Endometrium (tissue), 2 donors: ENCODE results near the gene DBI.
"Not testable (repeated sequence)": the region's sequence is repeated elsewhere in the genome, so short reads cannot be mapped to it uniquely, and the experiment has no call there.

Experiments used
- FAIRE-seq: peaks from 2 replicates; lab custom pipeline; 2012; peaks lifted over from hg19 to GRCh38; lab: Jason Lieb, UNC
- donor health status: control.
- donor health status: control.

Gene DBI

GRCh38 chr2:119365436-119365835, 1.3 kb upstream of the DBI start:
- no peak for FAIRE-seq

DNA sequence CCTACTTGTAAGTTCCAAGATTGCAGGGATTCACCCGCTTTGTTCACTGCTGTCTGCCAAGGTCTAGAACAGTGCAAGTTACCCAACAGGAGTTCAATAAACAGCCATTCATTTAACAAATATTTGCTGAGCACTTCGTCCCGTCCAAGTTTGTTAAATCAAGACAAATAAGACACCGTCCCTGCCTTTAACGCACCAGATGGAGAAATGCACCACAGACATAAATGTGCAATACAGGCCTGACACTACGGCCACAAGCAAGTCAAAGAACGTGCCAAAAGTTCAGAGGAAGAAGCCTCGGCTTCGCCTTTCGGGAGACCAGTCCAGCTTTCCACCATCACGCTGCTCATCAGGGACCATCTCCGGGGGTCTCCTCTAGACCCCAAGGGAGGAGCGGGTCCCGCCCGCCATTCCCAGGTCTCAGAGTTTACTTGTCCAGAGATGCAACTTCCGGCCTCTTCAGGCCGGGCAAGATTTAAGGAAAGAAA, 572 bp upstream of the DBI start:
- no peak for FAIRE-seq

DNA sequence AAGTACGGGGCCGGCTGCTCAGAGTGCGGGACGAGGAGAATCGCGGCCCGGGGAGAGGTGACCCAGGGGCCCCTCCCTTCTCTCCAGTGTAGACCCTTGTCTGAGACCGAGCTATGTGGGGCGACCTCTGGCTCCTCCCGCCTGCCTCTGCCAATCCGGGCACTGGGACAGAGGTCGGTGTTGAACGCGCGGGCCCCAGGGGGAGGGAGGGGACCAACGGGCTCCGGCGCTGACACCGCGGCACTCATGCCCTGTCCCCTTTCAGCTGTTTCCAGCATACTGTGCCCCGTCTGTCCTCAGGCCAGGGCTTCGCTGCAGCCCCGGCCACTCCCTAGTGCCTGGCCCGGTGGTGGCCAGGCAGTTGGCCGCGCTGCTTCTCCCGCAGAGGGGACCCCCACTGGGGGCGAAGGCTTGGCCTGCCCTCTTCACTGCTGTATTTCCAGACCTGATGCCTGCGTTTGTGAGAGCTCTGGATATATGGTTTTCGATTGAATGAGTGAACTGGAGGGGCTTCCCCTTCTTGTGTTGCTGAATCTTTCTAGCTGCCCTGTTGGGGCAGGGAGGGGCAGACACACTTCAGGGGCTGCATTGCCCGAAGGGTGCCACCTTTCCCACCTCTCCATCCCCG, 809 bp downstream of the DBI start:
- no peak for FAIRE-seq

- FAIRE-seq, result no peak
These were observed 3.1 kb downstream of the DBI start for GRCh38 chr2:119369845-119370244.

GRCh38 chr2:119371111-119371510, 4.3 kb downstream of the DBI start:
- no peak for FAIRE-seq

DNA sequence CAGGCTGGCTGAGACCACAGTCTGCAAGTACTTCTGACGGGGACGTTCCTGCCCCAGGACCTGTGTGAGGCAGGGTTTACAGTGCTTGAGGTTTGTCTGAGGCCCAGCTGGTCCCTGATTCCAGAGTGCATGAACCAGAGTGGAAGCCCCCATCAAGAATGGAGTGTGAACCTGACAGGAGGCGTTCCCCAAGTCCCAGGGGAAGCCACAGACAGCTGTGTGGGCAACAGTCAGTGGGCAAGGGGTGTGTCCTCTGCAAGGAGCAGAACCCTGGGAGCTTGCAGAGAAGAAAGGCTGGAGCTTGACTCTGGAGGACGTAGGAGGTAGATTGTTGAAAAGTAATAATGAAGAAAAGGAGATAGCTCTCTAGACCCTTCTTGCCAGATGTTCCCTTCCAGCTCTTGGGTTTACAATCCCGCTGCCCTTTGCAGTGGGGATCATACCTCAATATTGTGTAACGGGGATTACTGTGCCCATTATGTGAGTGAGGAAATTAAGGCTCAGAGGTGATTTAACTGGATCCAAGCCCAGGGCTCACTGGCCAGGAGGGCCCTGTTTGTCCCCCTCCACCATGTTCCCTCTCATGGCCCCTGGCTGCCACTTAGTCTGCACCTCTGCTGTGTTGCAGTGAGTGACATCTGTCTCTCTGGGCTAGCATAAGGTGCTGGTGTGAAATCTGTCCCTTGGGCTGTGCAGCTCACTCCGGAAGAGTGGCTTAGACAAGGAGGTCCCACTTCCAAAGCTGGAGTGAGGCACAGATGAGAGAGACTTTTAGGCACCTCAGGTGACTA, 6.2 kb downstream of the DBI start:
- no peak for FAIRE-seq

DNA sequence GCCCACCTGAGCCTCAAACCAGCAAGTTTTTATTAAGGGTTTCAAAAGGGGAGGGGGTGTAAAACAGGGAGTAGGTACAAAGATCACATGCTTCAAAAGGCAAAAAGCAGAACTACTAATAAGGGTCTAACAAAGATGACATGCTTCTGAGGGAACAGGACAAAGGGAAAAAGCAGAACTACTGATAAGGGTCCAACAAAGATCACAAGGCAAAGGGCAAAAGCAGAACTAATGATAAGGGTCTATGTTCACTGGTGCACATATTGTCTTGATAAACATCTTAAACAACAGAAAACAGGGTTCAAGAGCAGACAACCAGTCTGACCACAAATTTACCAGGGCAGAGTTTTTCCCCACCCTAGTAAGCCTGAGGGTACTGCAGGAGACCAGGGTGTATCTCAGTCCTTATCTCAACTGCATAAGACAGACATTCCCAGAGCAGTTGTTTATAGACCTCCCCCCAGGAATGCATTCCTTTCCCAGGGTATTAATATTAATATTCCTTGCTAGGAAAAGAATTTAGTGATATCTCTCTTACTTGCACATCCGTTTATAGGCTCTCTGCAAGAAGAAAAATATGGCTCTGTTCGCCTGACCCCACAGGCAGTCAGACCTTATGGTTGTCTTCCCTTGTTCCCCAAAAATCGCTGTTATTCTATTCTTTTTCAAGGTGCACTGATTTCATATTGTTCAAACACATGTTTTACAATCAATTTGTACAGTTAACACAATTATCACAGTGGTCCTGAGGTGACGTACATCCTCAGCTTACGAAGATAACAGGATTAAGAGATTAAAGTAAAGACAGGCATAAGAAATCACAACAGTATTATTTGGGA, 7.3 kb downstream of the DBI start:
- FAIRE-seq, result not testable (repeated sequence)

DNA sequence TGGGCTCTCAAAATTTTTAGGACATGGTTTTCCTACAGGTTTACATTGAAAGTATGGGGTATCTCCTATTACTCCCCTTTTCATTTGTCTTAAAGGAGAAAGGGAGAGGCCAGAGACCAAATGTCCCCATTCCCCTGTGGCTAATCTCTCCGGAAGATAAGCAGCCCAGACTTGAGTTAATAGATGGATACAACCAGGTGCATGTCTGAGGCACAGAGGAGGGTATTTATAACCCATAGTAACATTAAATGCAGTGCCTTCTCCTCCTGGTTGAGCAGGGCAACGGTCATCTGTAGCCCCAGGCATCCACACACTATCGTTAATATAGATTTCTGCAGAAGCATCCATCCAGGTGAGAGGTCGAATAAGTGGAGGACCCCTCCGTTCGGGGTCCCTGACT, 9.6 kb downstream of the DBI start:
- FAIRE-seq, result not testable (repeated sequence)

GRCh38 chr2:119376810-119377209, 10.0 kb downstream of the DBI start:
- no peak for FAIRE-seq

- FAIRE-seq, result no peak
These were observed 10.7 kb downstream of the DBI start for GRCh38 chr2:119377294-119377992.

DNA sequence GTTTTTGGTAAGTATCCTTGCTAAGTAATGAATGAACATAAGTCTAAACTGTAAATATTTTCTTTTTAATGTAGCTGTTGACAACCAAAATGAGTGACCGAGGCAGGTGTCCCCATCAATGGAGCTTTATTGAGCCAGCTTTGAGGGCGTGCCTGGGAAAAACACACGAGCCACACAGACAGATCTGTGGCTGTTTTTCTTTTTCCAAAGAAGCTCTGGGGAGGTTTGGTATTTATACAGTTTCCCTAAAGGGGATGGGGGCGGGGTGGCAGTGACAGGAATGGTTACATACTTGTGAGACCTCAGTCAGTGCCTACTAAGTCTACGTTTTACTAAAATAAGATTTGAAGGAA, 11.2 kb downstream of the DBI start:
- FAIRE-seq, result no peak

GRCh38 chr2:119378566-119378965, 11.8 kb downstream of the DBI start:
- no peak for FAIRE-seq

- no peak for FAIRE-seq
These were observed 16.8 kb downstream of the DBI start for GRCh38 chr2:119383410-119384140.

DNA sequence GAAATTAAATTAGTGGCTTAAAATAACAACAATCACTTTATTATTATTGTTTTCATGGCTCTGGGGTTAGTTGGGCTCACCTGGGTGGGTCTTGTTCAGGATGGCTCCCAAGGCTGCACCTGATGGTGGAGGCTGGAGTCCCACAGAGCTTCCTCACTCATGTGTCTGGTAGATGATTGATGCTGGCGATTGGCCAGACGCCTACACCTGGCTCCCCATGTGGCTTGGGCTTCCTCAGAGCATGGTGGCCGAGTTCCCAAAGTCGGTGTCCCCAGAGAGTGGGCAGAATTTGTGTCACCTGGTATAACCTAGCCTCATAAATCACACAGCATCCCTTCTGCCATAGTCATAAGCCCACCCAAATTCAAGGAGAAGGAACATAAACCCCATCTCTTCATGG, 18.2 kb downstream of the DBI start:
- FAIRE-seq, result no peak

GRCh38 chr2:119385466-119385865, 18.7 kb downstream of the DBI start:
- FAIRE-seq, result no peak

GRCh38 chr2:119387381-119388129, 20.8 kb downstream of the DBI start:
- FAIRE-seq, result no peak

DNA sequence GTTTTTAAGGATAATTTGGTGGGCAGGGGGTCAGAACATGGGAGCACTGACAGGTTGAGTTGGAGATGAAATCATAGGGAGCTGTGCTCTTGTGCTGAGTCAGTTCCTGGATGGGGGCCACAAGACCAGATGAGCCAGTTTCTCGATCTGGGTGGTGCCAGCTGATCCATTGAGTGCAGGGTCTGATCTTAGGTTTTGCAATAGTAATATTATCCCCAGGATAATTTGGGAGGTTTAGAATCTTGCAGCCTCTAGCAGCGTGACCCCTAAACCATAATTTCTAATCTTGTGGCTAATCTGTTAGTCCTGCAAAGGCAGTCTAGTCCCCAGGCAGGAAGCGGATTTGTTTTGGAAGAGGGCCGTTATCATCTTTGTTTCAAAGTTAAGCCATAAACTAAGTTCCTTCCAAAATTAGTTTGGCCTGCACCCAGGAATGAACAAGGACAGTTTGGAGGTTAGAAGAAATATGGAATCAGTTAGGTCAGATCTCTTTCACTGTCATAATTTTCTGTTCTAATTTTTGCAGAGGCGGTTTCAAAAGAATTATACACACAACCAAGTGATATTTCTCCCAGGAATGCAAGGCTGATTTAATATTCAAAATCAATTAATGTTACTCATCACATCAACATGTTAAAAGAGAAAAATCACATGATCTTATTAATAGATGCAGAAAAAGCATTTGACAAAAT, 23.0 kb downstream of the DBI start:
- peak; percentile 48 for FAIRE-seq

DNA sequence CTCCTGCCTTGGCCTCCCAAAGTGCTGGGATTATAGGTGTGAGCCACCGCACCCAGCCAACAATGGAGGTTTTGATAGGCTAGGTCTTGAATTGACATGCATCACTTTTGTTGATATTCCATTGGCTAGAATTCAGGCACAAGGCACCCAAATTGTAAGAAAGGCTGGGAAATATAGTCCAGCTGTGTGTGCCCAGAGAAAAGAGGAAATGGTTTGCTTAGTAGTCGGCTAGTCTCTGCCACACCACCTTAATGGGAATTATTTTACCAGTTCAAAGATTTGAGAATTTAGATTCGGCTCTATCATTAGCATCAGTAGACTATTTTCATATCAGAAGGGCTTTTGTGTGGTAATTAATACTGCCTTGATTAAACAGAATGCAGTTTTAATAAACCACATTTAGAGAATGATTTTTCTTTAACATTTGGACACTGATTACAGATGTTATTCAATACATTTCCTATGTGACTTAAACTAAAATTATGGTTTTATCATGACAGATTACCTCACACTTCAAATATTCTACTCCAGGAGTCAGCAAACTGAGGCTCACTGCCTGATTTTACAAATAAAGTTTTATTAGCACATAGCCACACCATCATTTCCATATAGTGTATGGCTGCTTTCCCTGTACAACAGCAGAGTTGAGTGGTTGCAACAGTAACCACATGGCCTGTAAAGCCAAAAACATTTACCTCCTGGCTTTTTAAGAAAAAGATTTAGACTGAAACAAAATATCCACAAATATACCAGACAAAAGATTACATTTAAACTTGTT, 27.4 kb downstream of the DBI start:
- no peak for FAIRE-seq

- FAIRE-seq, result no peak
These were observed 30.4 kb downstream of the DBI start for GRCh38 chr2:119397196-119397595.
